HepG2 (cell line): ENCODE results near the gene ZFYVE27. TPM values are rescaled to one million over a fixed set of nuclear protein-coding genes. Genes with fewer than 3 reads are reported as not detected.

Source experiments
- ARNT ChIP-seq: fragments of 450-650 bp; IDR thresholded peaks from 2 replicates; pipeline ENCODE4 v1.6.1; 2017
- BCL6 ChIP-seq: IDR thresholded peaks from 2 replicates; pipeline ENCODE4 v1.6.1; 2016; ENCODE audit warnings: missing genetic modification reagents, missing compliant biosample characterization
- CAMTA2 ChIP-seq: sonication (generic); formaldehyde crosslinking; IDR thresholded peaks from 2 replicates; pipeline ENCODE4 v1.4.0; 2020; ENCODE audit warnings: mild to moderate bottlenecking, missing genetic modification reagents, borderline replicate concordance
- CENPT ChIP-seq: sonication (generic); formaldehyde crosslinking; IDR thresholded peaks from 2 replicates; pipeline ENCODE4 v1.8.0; 2022; ENCODE audit warnings: low read depth, mild to moderate bottlenecking, moderate library complexity, missing genetic modification reagents
- GATAD1 ChIP-seq: IDR thresholded peaks from 2 replicates; pipeline ENCODE4 v1.6.1; 2016; ENCODE audit warnings: missing genetic modification reagents, missing compliant biosample characterization
- HMG20A ChIP-seq: IDR thresholded peaks from 2 replicates; pipeline ENCODE4 v1.6.1; 2016; ENCODE audit warnings: borderline replicate concordance
- HNF1B ChIP-seq: sonication (generic); formaldehyde crosslinking; IDR thresholded peaks from 2 replicates; pipeline ENCODE4 v1.5.1; 2020; ENCODE audit warnings: mild to moderate bottlenecking, moderate library complexity, missing genetic modification reagents
- KDM6A ChIP-seq: IDR thresholded peaks from 2 replicates; pipeline ENCODE4 v1.6.1; 2016; ENCODE audit warnings: low read depth
- ZFAT ChIP-seq: sonication (generic); formaldehyde crosslinking; conservative IDR thresholded peaks from 2 replicates; pipeline ENCODE4 v1.8.1; 2023; ENCODE audit warnings: missing genetic modification reagents, inconsistent platforms
- ZNF552 ChIP-seq: sonication (generic); formaldehyde crosslinking; IDR thresholded peaks from 2 replicates; pipeline ENCODE4 v1.9.0; 2022; ENCODE audit warnings: missing genetic modification reagents, mild to moderate bottlenecking, borderline replicate concordance
- ZNF557 ChIP-seq: sonication (generic); formaldehyde crosslinking; IDR thresholded peaks from 2 replicates; pipeline ENCODE4 v1.4.0; 2020; ENCODE audit warnings: missing genetic modification reagents
- ZNF567 ChIP-seq: sonication (generic); formaldehyde crosslinking; IDR thresholded peaks from 2 replicates; pipeline ENCODE4 v1.8.1; 2023; ENCODE audit warnings: mild to moderate bottlenecking, missing genetic modification reagents, borderline replicate concordance
- polyA plus RNA-seq, 8 experiments: library from polyadenylated mRNA; depleted of rRNA in 3 of 8; stranded (reverse) in 7 of 8; unstranded in 1 of 8; fragments of >200 nt; fragmentation: Illumina TruSeq in 4 of 8; extraction: Trizol in 4 of 8; gene quantifications; 2 replicates each; pipeline versions ENCODE4 v1.2.1 to v1.2.3, GENCODE V29; 2011 to 2016; ENCODE audit warnings: low read depth in 4 of 8, missing spikeins in 1 of 8, mixed read lengths in 1 of 8; ENCODE audit not compliant: insufficient read depth in 1 of 8
- total RNA-seq, 5 experiments: library from RNA; depleted of rRNA; stranded (reverse); fragments of >200 nt; fragmentation: Illumina TruSeq; extraction: Trizol; gene quantifications; 2 replicates each; pipeline ENCODE4 v1.2.3, GENCODE V29; 2016; ENCODE audit warnings: low read depth in 1 of 5
- TF ChIP-seq, protein P1 (sequence below): sonication (generic); formaldehyde crosslinking; conservative IDR thresholded peaks from 2 replicates; pipeline ENCODE4 v1.4.0; 2020; ENCODE audit warnings: missing genetic modification reagents
- TF ChIP-seq, protein P2 (sequence below): IDR thresholded peaks from 2 replicates; pipeline ENCODE4 v1.6.1; 2016
- TF ChIP-seq, protein P3 (sequence below): IDR thresholded peaks from 2 replicates; pipeline ENCODE4 v1.6.1; 2016; ENCODE audit warnings: low read depth, borderline replicate concordance
- TF ChIP-seq, protein P4 (sequence below): IDR thresholded peaks from 2 replicates; pipeline ENCODE4 v1.6.1; 2016; ENCODE audit warnings: control low read depth
- TF ChIP-seq, protein P5 (sequence below): sonication (generic); formaldehyde crosslinking; IDR thresholded peaks from 2 replicates; pipeline ENCODE4 v1.4.0; 2020; ENCODE audit warnings: missing genetic modification reagents
- TF ChIP-seq, protein P6 (sequence below): sonication (generic); formaldehyde crosslinking; IDR thresholded peaks from 2 replicates; pipeline ENCODE4 v1.8.0; 2022; ENCODE audit warnings: missing genetic modification reagents, low read depth, mild to moderate bottlenecking, borderline replicate concordance
- TF ChIP-seq, protein P7 (sequence below): sonication (generic); formaldehyde crosslinking; IDR thresholded peaks from 2 replicates; pipeline ENCODE4 v1.9.0; 2022; ENCODE audit warnings: missing genetic modification reagents, mild to moderate bottlenecking, borderline replicate concordance

The ZFYVE27 gene
- total and polyA plus RNA-seq, 2 of the 13 experiments (the other 11 are each of a cell fraction or from before 2014, with no cell fraction given) = 19.7 to 20.5 TPM

DNA sequence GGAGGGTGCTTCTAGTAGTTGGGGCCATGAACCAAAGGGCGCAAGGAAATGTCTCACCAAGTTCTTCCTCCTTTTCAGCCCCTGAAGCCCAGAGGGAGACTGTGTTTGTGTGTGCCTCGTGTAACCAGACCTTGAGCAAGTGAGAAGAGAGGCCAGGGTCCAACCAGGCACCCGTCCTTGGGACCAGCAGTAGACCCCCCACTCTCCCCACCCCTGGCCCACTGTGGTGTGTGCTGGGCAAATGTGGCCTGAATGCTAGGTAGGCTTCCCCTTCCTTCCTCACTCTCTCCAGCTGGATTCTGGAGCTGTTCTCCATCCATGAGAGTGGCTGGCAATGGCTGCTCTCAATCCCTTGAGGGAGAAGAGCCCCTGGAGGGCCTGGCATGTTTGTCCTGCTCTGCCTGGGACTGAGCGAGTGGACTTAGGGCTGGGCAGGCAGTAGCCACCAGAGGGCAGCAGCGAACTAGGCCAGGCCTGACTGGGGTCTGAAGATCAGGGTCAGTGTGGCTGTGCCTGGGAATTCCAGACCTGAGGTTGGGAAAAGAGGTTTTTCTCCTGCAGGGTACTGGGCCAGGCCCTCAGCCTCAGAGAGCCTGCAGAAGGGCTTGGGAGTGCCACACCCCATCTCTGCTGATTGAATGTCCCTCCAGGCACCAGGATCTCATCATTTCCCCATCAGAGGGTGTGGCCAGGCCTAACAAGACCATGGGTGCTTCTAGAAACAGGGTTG is 22.4 kb downstream of the ZFYVE27 start (continued):
- no peak for TF ChIP-seq ARNT
- no peak for TF ChIP-seq CAMTA2 (CRISPR knock-in tag)
- TF ChIP-seq, protein P1, sequence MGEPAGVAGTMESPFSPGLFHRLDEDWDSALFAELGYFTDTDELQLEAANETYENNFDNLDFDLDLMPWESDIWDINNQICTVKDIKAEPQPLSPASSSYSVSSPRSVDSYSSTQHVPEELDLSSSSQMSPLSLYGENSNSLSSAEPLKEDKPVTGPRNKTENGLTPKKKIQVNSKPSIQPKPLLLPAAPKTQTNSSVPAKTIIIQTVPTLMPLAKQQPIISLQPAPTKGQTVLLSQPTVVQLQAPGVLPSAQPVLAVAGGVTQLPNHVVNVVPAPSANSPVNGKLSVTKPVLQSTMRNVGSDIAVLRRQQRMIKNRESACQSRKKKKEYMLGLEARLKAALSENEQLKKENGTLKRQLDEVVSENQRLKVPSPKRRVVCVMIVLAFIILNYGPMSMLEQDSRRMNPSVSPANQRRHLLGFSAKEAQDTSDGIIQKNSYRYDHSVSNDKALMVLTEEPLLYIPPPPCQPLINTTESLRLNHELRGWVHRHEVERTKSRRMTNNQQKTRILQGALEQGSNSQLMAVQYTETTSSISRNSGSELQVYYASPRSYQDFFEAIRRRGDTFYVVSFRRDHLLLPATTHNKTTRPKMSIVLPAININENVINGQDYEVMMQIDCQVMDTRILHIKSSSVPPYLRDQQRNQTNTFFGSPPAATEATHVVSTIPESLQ (CRISPR knock-in tag) = no peak
- no peak for TF ChIP-seq ZFAT (CRISPR knock-in tag)
- TF ChIP-seq, protein P2, sequence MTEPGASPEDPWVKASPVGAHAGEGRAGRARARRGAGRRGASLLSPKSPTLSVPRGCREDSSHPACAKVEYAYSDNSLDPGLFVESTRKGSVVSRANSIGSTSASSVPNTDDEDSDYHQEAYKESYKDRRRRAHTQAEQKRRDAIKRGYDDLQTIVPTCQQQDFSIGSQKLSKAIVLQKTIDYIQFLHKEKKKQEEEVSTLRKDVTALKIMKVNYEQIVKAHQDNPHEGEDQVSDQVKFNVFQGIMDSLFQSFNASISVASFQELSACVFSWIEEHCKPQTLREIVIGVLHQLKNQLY (CRISPR knock-in tag) = 0 out of 2 replicates have a peak, but pooled peaks have one; percentile 16
- TF ChIP-seq ZNF557 = no peak
- 0 out of 2 replicates have a peak, but pooled peaks have one; percentile 18 for TF ChIP-seq BCL6 (CRISPR knock-in tag)
- TF ChIP-seq CENPT (CRISPR knock-in tag) = no peak
- no peak; the same call in 1 of the 2 replicates for TF ChIP-seq GATAD1 (CRISPR knock-in tag)
- TF ChIP-seq, protein P3, sequence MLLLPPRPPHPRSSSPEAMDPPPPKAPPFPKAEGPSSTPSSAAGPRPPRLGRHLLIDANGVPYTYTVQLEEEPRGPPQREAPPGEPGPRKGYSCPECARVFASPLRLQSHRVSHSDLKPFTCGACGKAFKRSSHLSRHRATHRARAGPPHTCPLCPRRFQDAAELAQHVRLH (CRISPR knock-in tag) = peak; percentile 52; the same call in 1 of the 2 replicates
- 0 out of 2 replicates have a peak, but pooled peaks have one; percentile 22 for TF ChIP-seq HMG20A (CRISPR knock-in tag)
- TF ChIP-seq, protein P4, sequence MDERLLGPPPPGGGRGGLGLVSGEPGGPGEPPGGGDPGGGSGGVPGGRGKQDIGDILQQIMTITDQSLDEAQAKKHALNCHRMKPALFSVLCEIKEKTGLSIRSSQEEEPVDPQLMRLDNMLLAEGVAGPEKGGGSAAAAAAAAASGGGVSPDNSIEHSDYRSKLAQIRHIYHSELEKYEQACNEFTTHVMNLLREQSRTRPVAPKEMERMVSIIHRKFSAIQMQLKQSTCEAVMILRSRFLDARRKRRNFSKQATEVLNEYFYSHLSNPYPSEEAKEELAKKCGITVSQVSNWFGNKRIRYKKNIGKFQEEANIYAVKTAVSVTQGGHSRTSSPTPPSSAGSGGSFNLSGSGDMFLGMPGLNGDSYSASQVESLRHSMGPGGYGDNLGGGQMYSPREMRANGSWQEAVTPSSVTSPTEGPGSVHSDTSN (CRISPR knock-in tag) = no peak
- peak; percentile 63; the same call in 1 of the 2 replicates for TF ChIP-seq HNF1B (CRISPR knock-in tag)
- TF ChIP-seq, protein P5, sequence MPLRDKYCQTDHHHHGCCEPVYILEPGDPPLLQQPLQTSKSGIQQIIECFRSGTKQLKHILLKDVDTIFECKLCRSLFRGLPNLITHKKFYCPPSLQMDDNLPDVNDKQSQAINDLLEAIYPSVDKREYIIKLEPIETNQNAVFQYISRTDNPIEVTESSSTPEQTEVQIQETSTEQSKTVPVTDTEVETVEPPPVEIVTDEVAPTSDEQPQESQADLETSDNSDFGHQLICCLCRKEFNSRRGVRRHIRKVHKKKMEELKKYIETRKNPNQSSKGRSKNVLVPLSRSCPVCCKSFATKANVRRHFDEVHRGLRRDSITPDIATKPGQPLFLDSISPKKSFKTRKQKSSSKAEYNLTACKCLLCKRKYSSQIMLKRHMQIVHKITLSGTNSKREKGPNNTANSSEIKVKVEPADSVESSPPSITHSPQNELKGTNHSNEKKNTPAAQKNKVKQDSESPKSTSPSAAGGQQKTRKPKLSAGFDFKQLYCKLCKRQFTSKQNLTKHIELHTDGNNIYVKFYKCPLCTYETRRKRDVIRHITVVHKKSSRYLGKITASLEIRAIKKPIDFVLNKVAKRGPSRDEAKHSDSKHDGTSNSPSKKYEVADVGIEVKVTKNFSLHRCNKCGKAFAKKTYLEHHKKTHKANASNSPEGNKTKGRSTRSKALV (CRISPR knock-in tag) = no peak
- TF ChIP-seq, protein P6, sequence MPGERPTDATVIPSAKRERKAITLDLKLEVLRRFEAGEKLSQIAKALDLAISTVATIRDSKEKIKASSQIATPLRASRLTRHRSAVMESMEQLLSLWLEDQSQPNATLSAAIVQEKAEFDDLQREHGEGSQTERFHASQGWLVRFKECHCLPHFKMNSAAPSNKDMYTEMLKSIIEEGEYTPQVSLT (CRISPR knock-in tag) = no peak
- no peak for TF ChIP-seq ZNF567 (CRISPR knock-in tag)
- TF ChIP-seq ZNF552 (CRISPR knock-in tag) = no peak
- TF ChIP-seq, protein P7, sequence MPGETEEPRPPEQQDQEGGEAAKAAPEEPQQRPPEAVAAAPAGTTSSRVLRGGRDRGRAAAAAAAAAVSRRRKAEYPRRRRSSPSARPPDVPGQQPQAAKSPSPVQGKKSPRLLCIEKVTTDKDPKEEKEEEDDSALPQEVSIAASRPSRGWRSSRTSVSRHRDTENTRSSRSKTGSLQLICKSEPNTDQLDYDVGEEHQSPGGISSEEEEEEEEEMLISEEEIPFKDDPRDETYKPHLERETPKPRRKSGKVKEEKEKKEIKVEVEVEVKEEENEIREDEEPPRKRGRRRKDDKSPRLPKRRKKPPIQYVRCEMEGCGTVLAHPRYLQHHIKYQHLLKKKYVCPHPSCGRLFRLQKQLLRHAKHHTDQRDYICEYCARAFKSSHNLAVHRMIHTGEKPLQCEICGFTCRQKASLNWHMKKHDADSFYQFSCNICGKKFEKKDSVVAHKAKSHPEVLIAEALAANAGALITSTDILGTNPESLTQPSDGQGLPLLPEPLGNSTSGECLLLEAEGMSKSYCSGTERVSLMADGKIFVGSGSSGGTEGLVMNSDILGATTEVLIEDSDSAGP (CRISPR knock-in tag) = no peak; the same call in 1 of the 2 replicates
- no peak for TF ChIP-seq KDM6A (CRISPR knock-in tag)
